Karpas-422 (cell line): ENCODE data around the gene TACR1. TPM values are rescaled to one million over a fixed set of nuclear protein-coding genes. Genes with fewer than 3 reads are reported as not detected.

ENCODE experiments used
- DNase-seq: peaks from one replicate; pipeline ENCODE4 v3.0.0-alpha.2; 2015
- H2AFZ ChIP-seq: fragments of 200-600 bp; sonication (generic); 2 replicates; pipeline ENCODE4 v1.6.1; 2014; ENCODE audit warnings: antibody characterized with exemption, low read length, mixed read lengths
- H3K27ac ChIP-seq: fragments of 200-600 bp; sonication (generic); 2 replicates; pipeline ENCODE4 v1.5.1; 2014; ENCODE audit warnings: mild to moderate bottlenecking, low read length, moderate library complexity
- H3K27me3 ChIP-seq: fragments of 200-600 bp; sonication (generic); 2 replicates; pipeline ENCODE4 v1.6.1; 2014; ENCODE audit warnings: low read length, mixed read lengths
- H3K36me3 ChIP-seq: fragments of 200-600 bp; sonication (generic); 2 replicates; pipeline ENCODE4 v1.6.1; 2014; ENCODE audit warnings: low read length, mixed read lengths; ENCODE audit not compliant: insufficient read depth
- H3K4me1 ChIP-seq: fragments of 200-600 bp; sonication (generic); 2 replicates; pipeline ENCODE4 v1.6.1; 2014; ENCODE audit warnings: mild to moderate bottlenecking, low read length, mixed read lengths
- H3K4me2 ChIP-seq: fragments of 200-600 bp; sonication (generic); 2 replicates; pipeline ENCODE4 v1.6.1; 2014; ENCODE audit warnings: low read length, low read depth, mild to moderate bottlenecking; ENCODE audit not compliant: poor library complexity, severe bottlenecking
- H3K4me3 ChIP-seq: fragments of 200-600 bp; sonication (generic); 2 replicates; pipeline ENCODE4 v1.5.1; 2014; ENCODE audit warnings: mild to moderate bottlenecking, antibody characterized with exemption, low read length, mixed read lengths
- H3K79me2 ChIP-seq: fragments of 200-600 bp; sonication (generic); 2 replicates; pipeline ENCODE4 v1.6.1; 2014; ENCODE audit warnings: mild to moderate bottlenecking, low read length, mixed read lengths
- H3K9ac ChIP-seq: fragments of 200-600 bp; sonication (generic); 2 replicates; pipeline ENCODE4 v1.6.0; 2014; ENCODE audit warnings: low read length
- H3K9me2 ChIP-seq: fragments of 200-600 bp; sonication (generic), shearing (Covaris generic); replicated peaks from 2 replicates; pipeline ENCODE4 v1.6.0; 2014; ENCODE audit warnings: mild to moderate bottlenecking, low read length, moderate library complexity; ENCODE audit not compliant: insufficient read depth
- H3K9me3 ChIP-seq: fragments of 300-700, 200-600 bp; sonication (generic); 2 replicates; pipeline ENCODE4 v1.6.1; 2014; ENCODE audit warnings: low read length, mixed read lengths
- H4K20me1 ChIP-seq: fragments of 200-600 bp; sonication (generic); 2 replicates; pipeline ENCODE4 v1.6.1; 2014; ENCODE audit warnings: mild to moderate bottlenecking, antibody characterized with exemption, low read length, low read depth; ENCODE audit not compliant: insufficient read depth
- total RNA-seq: library from RNA; depleted of rRNA; stranded (reverse); fragments of >200 nt; shearing (Covaris generic); gene quantifications from 2 replicates; pipeline ENCODE4 v1.2.3, GENCODE V29; 2014; ENCODE audit warnings: low replicate concordance

The TACR1 gene
- total RNA-seq, 1 experiment from 2014 or later: not detected

DNA sequence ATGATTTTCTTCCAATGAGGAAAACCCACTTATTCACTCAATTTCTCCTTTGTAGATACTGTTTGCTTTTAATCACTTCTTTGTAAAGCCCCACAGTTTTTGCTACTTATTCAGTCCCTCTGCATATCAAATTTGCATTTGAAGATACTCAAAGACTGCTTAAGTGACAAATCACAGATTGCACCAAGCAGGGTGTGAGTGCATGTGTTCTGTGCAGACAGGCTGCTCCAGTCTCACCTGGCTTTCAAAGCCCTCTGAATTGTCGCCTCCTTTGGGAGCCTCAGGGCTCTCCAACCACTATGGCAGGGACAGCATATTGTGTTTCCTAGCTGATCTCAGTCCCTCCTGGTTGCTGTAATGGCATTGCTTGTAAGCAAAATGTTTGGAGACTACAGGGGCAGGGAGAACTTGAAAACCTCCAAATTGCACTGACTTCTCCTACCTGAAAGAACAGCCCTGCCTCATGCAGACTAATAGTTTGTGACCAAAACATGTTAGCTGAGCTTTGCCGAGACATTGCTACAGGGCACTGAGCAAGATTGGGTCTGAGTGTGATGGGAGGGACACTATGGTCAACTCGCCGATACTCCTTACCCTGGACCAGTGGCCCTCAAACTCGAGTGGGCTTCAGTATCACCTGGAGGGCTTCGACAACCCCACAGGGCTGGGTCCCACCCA is 144.0 kb downstream of the TACR1 start:
- Histone ChIP-seq H3K4me2 (no peak overlapping the region), H3K9me3 (no peaks in the 10 kb centered on the region), H3K4me1 (no peaks in the 10 kb centered on the region), H4K20me1 (0 out of 2 replicates have a peak, but pooled peaks cover 4% of the 10 kb centered on the region), H3K4me3 (no peak overlapping the region), H3K27ac (no peak overlapping the region), H2AFZ (no peak overlapping the region), H3K27me3 (no peaks in the 10 kb centered on the region), H3K79me2 (no peaks in the 10 kb centered on the region), H3K9me2 (no peaks in the 10 kb centered on the region), H3K36me3 (no peaks in the 10 kb centered on the region), H3K9ac (no peak overlapping the region)
- no peak for DNase-seq

DNA sequence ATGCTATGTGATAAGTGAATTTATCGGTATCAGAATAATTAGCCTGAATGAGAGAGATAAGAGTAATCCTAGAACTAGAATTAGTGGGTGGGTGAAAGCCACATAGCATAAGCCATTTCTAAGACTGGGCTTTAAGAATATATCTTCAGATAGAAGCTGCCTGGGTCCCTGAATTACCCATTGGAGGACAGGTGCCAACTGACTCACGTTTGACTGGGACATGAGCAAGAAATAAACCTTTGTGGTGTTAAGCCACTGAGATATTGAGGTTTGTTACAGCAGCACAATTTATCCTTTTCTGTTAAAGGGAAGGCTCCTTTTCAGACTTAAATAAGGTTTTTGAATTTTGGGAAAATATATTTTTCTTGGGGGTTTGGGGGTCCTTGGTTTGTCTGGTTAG is 145.0 kb downstream of the TACR1 start:
- H3K4me1 ChIP-seq: no peaks in the 10 kb centered on the region
- no peaks in the 10 kb centered on the region for H3K9me2 ChIP-seq
- H3K9ac ChIP-seq: no peak overlapping the region
- no peak overlapping the region for H3K4me3 ChIP-seq
- H3K27ac ChIP-seq: no peak overlapping the region
- no peaks in the 10 kb centered on the region for H3K79me2 ChIP-seq
- no peak overlapping the region for H2AFZ ChIP-seq
- no peak for DNase-seq
- H3K4me2 ChIP-seq: no peak overlapping the region
- no peaks in the 10 kb centered on the region for H3K27me3 ChIP-seq
- H3K9me3 ChIP-seq: no peaks in the 10 kb centered on the region
- 0 out of 2 replicates have a peak, but pooled peaks cover 4% of the 10 kb centered on the region for H4K20me1 ChIP-seq
- H3K36me3 ChIP-seq: no peaks in the 10 kb centered on the region

DNA sequence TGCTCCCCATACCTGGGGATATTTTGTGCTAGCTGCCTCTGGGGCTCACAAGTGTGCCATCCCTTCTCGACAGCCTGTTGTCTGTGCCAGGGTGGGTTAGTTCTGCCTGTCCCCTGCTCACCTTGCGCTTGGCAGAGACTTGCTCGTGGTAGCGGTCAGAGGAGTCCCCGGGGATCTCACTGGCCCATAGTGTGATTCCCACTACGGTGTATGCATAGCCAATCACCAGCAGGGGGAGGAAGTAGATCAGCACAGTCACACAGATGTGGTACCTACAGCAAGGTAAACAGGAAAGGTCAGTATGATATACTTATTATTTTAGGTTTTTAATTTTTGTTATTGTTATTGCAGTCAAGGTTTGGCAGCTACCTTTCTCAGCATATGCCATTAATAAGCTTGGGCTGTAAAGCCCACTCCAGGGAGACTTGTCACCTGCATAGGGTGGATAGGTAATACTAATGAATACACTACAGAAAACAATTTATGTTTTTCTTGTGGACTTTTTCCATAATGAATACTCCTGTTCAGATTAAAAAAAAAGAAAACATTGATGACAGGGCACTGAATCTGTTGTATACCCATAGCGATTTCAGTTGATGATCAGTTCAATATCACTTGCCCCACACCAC is 145.7 kb downstream of the TACR1 start:
- no peaks in the 10 kb centered on the region for H3K36me3 ChIP-seq
- no peaks in the 10 kb centered on the region for H3K9me2 ChIP-seq
- H2AFZ ChIP-seq: no peak overlapping the region
- no peaks in the 10 kb centered on the region for H3K27me3 ChIP-seq
- H4K20me1 ChIP-seq: 0 out of 2 replicates have a peak, but pooled peaks cover 4% of the 10 kb centered on the region
- H3K27ac ChIP-seq: no peak overlapping the region
- H3K4me1 ChIP-seq: no peaks in the 10 kb centered on the region
- no peaks in the 10 kb centered on the region for H3K9me3 ChIP-seq
- H3K4me2 ChIP-seq: no peak overlapping the region
- peak; percentile 71 for DNase-seq
- no peaks in the 10 kb centered on the region for H3K79me2 ChIP-seq
- no peak overlapping the region for H3K9ac ChIP-seq
- H3K4me3 ChIP-seq: no peak overlapping the region

DNA sequence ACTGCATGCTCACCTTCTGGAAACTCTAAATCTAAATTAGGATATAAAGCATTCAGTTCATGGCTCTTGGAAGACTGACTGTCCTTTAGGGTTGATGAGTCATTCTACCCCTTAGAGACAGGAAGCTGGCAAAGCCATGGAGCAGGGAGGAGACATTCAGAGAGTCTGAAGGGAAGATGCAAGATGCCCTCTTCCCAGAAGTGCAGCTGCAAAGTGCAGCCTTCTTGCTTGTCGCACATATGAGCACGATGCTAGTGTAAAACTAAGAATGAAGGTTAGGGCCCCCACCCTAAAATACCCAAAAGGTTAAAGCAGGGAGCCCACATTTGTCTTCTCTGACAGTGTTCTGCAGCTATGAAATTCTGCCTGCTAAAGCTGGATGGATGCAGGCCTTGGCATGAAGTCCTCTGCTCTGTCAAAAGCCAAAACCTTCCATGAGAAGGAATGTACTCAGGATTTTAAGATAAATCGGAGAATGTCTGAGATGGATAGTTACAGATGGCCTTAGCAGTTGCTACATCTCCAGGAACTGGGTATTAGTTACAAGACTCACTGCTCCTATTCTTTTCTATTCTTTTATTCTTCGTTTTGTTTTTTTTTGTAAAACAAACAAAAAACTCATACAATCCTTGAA is 151.2 kb downstream of the TACR1 start:
- H3K9me2 ChIP-seq: no peaks in the 10 kb centered on the region
- H3K9ac ChIP-seq: no peak overlapping the region
- H3K4me2 ChIP-seq: no peak overlapping the region
- H3K4me1 ChIP-seq: no peaks in the 10 kb centered on the region
- H2AFZ ChIP-seq: no peak overlapping the region
- H3K79me2 ChIP-seq: no peaks in the 10 kb centered on the region
- H3K4me3 ChIP-seq: no peak overlapping the region
- H3K9me3 ChIP-seq: no peaks in the 10 kb centered on the region
- no peaks in the 10 kb centered on the region for H3K36me3 ChIP-seq
- H3K27me3 ChIP-seq: no peaks in the 10 kb centered on the region
- H4K20me1 ChIP-seq: 0 out of 2 replicates have a peak, but pooled peaks cover under 1% of the 10 kb centered on the region
- no peak for DNase-seq
- no peak overlapping the region for H3K27ac ChIP-seq

DNA sequence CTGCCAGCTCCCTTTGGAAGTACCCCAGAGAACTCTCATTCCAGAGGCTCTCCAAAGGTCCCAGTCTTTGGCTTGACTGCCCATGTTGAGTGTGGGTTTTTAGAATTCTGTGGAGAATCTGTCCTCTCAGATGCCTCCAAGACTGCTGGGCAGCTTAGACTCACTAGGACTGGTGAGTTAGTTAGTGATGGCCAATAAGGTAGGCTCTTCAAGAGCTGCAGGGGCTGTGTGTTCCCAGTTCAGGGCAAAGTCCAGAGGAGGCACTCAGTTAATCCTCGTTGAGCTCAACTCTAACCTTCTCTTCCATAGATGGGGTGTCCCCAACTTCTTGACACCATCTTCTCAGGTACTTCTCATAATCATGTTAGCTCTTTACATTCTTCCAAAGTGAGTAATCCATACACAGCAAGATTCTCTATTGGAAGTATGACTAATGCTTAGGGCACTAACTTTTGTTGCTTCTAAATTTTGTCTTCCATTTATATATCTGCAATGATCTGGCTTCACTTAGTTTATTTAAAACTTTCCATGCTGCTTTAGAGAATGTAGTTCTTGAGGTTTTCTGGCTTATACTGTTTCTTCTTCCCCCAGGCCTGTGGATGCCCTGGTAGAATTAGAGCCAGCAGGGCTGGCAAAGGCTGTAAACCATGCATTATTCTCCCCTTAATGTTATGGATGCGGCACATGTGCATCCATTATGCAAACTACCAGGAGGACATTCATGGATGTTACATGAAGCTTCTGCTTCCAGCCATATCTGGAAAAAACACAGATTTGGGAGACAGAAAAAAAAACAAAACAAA is 151.9 kb downstream of the TACR1 start:
- no peak overlapping the region for H3K9ac ChIP-seq
- no peaks in the 10 kb centered on the region for H3K36me3 ChIP-seq

DNA sequence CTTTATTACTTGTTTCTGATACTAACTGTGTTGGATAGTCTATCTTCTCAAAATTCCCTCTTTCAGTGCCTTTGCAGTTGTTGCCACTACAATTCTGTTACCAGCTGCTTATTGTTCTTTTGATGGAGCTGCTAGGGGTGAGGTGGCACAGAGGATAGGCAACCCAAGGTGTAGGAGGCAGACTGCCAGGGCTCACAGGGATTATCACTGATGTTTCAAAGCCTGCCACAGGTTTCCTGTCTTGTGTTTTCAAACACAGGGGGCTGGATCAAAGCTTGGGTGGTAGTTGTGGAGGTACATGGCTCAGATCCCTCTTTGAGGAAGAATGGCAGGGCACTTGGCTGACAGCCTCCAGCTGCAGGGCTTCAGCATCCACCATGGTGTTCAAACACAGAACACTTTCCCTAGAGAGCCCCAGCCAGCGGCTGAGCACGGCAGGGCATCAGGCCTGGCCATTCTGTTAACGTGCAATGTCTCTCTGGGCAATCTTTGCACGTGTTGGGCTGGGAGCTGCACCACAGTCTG is 153.7 kb downstream of the TACR1 start:
- Histone ChIP-seq H3K36me3 (no peaks in the 10 kb centered on the region), H3K27me3 (no peaks in the 10 kb centered on the region)

More for the DNA sequence above, 151.9 kb downstream of the TACR1 start:
- Histone ChIP-seq H3K4me1 (no peaks in the 10 kb centered on the region), H3K27ac (no peak overlapping the region), H3K27me3 (no peaks in the 10 kb centered on the region), H3K9me3 (no peaks in the 10 kb centered on the region), H2AFZ (no peak overlapping the region), H3K79me2 (no peaks in the 10 kb centered on the region), H4K20me1 (no peaks in the 10 kb centered on the region), H3K9me2 (no peaks in the 10 kb centered on the region), H3K4me2 (no peak overlapping the region), H3K4me3 (no peak overlapping the region)
- no peak for DNase-seq

DNA sequence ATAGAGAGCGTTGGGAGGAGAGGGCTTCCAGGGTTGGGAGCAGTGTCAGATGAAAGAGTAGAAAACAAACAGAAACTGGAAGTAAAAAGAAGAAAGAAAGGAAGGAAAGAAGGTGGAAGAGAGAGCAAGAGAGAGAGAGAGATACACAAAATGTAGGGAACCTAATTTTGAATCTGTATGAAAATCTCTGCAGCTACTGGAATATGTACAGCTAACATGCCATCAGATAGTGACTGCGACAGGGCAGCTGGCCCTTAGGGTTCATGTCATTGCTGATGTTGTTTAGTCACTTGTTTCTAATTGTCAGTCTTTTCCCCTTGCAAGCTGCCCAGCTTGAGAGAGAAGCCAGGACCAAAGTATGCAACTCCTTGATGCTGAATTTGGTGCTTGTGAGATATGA is 155.0 kb downstream of the TACR1 start:
- H3K36me3 ChIP-seq: no peaks in the 10 kb centered on the region
- no peaks in the 10 kb centered on the region for H4K20me1 ChIP-seq
- H3K79me2 ChIP-seq: no peaks in the 10 kb centered on the region
- no peaks in the 10 kb centered on the region for H3K4me1 ChIP-seq
- no peak overlapping the region for H3K4me2 ChIP-seq
- no peak overlapping the region for H3K4me3 ChIP-seq
- H3K27ac ChIP-seq: no peak overlapping the region
- no peak for DNase-seq
- H3K9me3 ChIP-seq: no peaks in the 10 kb centered on the region
- H3K9me2 ChIP-seq: no peaks in the 10 kb centered on the region
- no peak overlapping the region for H2AFZ ChIP-seq
- no peaks in the 10 kb centered on the region for H3K27me3 ChIP-seq
- H3K9ac ChIP-seq: no peak overlapping the region

More for the DNA sequence above, 153.7 kb downstream of the TACR1 start:
- no peaks in the 10 kb centered on the region for H3K79me2 ChIP-seq
- H2AFZ ChIP-seq: no peak overlapping the region
- no peak overlapping the region for H3K9ac ChIP-seq
- DNase-seq: no peak
- H3K4me3 ChIP-seq: no peak overlapping the region
- H3K4me2 ChIP-seq: no peak overlapping the region
- no peaks in the 10 kb centered on the region for H3K4me1 ChIP-seq
- H3K9me3 ChIP-seq: no peaks in the 10 kb centered on the region
- no peaks in the 10 kb centered on the region for H3K9me2 ChIP-seq
- H4K20me1 ChIP-seq: no peaks in the 10 kb centered on the region
- H3K27ac ChIP-seq: no peak overlapping the region
